CD4-positive, alpha-beta T cell treated with Interleukin-21 for 1 hour (primary cell): ENCODE data around the gene EHBP1.

ENCODE experiments used
- DNase-seq: peaks from one replicate; pipeline ENCODE4 v3.0.0-alpha.2; 2020

Gene EHBP1

DNA sequence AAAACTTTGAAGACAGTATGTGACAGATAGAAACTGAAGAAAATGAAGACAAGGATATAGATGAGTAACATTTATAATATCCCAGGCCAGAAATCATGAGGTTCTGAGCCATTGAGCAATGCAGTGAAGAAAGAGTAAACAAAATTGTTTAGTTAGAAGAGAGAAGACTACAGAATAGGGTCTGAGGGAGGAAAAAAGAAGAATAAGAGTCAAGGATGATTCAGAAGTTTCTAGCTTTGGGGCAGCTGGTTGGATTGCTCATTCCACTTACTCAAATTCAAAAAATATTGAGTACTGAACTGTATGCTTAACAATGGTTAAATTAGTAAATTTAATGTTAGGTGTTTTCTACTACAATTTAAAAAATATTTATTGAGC lies 190.1 kb downstream of the EHBP1 start:
- DNase-seq: no peak

DNA sequence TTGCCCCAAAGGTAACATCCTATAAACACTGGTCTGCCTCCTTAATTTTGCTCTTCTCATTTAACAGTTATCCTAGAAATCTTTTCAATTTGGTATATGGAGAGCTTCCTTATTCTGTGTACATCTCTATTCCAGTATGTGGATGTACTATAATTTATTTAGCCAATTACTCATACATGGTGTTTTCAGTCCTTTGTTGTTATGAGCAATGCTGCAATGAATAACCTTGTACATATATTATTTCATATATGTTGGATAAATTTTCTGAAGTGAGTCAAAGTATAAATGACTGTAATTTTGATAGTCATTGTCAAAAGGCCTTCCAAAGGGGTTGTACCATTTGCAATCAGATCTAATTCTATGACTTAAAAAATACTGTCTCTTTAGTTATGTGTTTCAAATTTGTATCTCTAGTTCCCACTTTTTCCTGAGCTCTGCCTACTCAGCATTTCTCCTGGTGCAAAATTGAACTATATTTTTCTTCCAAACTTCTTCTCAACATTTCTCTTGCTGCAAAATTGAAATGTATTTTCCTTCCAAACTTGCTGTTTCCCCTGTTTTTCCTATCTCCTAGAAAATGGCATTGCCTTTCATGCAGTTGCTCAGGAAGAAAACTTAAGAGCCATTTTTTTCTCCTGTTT lies 191.8 kb downstream of the EHBP1 start:
- no peak for DNase-seq

DNA sequence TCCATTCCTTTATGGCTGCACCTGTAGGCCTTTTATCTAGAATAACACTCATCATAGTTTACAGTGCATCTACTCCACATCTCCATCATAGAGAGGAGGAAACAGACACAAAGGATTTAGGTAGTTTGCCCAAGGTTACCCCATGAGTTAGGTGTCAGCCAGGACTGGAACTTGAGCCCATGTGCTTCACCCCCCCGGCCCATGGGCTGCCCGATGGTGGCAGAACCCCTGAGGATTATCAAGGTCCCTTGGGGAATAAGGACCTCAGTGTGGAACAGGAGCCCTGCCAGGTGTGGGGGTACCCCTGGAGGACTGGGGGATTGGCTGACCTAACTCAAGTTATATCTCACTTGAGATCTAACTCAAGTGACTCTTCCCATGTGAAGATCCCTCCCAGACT lies 198.8 kb downstream of the EHBP1 start:
- no peak for DNase-seq

DNA sequence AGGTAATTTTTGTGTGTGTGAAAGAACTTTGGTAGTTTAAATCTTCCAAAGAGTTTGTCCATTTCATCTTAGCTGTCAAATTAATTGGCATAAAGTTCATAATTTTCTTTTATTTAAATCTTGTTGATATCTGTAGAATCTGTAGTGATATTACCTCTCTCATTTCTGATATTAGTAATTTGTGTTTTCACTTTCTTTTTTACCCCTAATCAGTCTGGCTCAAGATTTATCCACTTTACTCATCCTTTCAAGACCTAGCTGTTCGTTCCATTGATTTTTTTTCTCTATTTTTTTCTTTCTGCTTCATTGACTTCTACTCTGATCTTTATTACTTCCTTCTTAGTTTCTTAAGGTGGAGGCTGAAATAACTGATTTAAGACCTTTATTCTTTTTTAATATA lies 202.6 kb downstream of the EHBP1 start:
- DNase-seq: no peak

DNA sequence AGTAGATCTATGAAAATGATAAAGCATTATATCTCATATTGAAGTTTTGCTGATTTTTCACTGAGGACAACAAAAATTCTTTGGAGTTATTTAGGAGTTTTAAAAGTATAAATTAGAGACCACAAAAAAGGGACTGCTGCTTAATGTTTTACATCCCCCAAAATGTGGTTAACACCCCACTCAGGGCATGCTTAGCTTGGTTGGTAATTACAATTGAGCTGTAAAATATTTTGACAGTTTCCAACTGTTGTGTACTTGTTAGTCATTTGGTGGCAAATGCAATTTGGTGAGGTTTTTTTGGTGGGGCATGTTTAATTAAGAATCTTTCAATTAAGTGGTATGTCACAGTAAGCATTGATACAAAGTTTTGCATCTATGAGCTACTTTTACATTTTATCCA lies 207.8 kb downstream of the EHBP1 start:
- DNase-seq: no peak

DNA sequence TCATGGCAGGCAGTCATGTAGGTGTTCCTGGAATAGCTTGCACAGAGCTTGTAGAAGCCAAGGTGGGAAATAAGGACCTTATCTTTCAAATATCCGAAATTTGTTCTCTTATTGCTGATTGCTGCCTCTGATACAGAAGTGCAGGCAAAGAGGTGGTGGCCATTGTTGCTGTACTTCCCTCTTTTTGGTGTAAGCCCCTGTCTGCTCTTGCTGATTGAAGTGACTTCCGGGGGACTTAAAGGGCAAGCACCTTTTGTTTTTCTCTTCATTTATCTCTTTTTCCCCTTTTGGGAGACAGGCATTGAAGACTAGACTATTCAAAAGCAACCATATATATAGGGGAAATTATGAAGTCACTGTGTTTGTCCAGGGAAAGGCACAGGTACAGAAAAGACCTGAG lies 213.5 kb downstream of the EHBP1 start:
- DNase-seq: no peak

DNA sequence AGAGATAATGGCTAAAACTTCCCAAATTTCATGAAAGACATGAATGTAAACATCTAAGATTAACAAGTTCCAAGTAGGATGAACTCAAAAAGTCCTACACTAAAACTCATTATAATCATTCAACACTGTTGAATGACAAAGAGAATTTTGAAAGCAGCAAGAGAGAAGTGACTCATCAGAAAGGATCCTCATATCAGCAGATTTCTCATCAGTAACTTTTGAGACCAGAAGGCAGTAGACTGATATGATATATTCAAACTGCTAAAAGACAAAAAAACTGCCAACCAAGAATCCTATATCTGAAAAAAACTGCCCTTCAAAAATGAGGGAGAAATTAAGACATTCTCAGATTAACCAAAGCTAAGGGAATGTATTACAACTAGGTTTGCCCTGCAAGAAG lies 214.6 kb downstream of the EHBP1 start:
- no peak for DNase-seq

DNA sequence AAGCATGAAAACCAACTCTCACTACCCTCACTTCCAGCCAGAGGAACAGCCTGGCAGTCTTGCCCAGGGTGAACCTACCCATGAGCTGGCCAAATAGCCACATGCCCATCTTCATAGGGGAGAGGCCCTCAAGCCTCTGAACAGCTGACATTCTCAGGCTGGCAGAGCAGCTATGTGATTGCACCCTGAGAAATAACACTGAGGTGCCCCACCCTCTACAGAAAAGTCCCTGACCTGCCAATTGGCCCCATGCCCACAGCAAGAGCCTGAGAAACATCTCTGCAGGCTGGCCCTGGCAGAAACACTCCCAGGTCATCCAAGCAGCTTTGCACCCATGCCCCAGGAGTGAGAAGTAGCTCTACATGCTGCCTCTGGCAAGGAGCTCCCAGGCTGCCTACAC lies 217.7 kb downstream of the EHBP1 start:
- DNase-seq: no peak

DNA sequence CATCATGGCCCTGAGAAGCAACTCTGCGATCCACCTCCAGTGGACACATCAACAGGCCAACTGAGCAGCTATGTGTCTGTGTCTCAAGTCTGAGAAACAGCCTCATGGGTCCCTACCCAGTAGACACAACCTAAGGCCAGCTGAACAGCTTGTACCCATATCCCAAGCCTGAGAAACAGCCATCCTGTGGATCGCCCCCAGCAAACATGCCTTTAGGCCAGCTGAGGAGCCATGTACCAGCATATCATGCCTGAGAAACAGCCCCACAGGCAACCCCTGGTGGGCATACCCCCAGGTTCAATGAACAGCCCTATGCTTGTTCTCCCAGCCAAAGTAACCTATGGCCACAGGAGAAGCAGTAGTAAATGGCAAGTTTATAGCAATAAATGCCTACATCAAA lies 218.4 kb downstream of the EHBP1 start:
- no peak for DNase-seq

DNA sequence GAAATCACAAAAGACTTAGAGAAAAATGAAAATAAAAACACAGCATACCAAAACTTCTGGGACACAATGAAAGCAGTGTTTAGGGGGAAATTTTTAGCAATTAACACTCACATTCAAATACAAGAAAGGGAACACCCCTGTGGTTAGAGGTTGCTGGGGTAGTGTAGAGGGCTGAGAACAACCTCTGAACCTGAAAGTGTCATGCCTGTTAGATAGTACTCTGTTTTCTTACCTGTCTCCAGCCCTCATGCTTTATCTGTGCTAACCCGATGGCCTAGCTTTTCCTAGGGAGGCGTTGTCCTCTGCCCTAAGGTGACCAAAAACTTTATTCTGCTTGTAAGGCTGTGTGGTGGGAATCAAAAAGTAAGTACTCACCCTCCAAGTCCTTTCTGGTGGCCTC lies 222.5 kb downstream of the EHBP1 start:
- no peak for DNase-seq

DNA sequence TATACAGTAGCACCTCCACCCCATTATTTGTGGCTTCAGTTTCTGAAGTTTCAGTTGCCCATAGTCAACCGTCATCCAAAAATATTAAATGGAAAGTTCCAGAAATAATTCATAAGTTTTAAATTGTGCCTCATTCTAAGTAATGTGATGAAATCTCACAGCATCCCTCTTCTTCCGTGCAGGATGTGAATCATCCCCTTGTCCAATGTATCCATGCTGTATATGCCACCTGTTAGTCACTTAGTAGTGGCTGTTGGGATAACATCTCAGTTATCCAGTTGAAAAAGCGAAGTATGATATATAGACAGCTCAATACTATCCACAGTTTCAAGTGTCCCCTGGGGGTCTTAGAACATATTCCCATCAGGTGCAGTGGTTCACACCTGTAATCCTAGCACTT lies 226.0 kb downstream of the EHBP1 start:
- no peak for DNase-seq

DNA sequence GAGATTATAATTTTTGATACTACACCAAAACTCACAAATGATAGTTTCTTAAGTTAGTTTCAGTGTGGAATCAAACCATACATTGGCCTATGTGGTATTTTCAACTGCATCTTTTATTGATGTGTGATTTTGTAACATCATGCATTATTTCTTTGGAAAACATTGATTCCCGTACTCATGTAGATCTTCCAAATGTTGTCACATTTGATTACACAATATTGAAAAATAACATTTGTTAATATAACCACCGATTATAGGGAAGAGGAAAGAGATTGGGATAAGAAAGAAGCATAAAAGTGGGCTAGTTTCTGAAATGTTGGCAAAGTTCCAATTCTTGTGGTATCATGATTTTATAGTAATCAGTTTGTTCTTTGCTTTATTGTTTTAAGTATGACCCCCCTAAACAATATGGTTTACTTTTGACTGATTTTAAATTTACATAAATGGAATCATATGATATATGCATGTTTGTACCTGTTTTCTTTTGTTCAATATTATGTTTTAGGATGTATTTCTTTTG lies 227.9 kb downstream of the EHBP1 start:
- no peak for DNase-seq

DNA sequence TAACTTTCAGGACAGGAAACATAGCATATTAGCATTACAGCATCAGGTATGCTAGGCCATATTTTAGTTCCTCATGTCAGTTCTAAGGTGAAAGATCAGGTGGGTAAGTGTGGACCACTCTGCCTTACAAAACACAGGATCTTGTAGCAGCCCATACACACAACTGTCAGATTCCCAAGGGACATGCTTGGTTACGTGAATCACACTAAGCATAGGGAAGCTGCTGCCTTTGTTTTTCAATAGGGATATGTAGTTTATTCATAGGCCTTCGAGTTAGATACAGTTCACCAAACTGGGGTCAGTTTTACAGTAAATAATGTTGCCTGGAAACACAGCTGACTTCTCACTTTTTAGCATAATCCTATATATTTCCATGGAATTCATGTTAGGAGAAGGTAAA lies 229.0 kb downstream of the EHBP1 start:
- DNase-seq: no peak

DNA sequence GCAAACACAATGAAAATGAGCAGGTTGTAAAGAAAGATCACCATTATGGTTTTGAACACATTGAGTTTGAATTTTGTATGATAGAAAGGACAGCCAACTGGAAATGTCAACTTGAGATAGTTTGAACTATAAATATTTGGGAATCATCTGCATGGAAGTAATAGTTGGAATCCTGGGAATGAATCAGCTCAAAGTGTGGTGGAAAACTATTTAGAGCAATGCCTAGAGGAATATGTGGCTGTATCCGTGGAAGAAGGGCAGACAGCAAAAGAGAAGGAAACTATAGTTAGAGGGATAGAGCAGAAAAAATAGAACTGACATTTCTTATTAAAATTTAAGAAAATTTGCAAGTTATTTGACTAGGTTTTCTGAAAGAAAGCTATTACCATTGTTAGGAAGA lies 232.6 kb downstream of the EHBP1 start:
- no peak for DNase-seq

DNA sequence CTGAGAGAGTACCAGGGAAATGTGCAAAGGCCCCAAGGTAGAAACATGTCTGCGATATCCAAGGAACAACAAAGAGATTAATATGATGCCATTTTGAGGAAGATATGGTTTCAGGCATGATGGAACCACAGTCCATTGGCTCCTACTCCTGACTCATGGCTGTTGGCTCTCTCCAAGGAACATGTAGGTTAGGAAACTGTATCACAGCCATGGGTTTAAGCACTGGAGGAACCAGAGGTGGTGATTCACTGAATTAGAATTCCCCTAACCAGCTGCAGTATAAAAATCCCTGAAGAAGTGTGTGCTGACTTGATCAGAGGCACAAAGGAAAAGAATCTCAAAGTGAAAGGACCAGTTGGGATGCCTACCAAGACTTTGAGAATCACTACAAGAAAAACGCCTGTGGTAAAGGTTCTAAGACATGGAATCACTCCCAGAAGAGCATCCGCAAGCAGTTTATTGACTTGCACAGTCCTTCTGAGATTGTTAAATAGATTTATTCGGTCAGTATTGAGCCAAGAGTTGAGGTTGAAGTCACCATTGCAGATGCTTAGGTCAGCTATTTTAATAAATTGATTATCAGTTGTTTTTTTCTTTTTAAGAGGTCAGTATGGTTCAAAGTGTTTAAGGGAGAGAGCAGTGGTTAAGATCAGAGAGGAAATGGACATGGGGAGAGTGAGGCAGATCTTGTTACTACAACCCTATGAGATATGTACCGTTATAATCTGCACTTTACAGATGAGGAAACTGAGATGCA lies 234.4 kb downstream of the EHBP1 start:
- no peak for DNase-seq

DNA sequence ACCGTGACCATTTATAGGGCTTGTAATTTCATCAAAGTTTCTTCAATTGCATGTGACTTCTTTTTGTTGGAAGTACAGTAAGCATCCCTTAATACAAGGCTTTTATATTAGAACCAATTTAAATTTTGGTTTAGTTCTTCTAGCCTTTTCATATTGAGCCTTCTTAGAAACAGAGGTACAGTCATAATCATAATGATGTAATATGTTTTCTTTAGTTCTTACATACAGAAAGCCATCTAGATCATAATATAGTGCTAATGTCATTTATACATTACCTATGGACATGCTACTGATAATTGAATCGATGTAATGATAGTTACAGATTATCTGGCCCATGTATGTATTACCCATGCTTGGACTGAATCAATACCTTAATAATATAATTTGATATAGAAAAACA lies 235.2 kb downstream of the EHBP1 start:
- DNase-seq: no peak

DNA sequence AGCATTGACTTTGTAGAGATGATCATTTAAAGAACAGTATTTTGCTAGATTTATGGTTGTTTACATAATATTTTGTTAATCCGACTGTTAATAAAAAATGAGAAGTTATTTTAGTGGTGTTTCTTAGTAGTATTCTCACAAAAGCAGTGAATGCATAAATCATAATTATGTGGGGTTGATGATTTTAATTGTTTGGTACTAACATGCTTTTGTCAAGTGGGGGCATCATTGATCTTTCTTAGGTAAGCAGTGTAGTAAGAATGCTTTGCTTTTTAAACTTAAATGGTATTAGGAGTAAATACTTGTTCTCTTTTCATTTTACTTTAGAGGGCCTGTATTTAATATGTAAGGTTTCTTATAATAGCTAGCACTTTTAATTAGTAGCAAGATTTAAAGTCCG lies 235.9 kb downstream of the EHBP1 start:
- DNase-seq: no peak

DNA sequence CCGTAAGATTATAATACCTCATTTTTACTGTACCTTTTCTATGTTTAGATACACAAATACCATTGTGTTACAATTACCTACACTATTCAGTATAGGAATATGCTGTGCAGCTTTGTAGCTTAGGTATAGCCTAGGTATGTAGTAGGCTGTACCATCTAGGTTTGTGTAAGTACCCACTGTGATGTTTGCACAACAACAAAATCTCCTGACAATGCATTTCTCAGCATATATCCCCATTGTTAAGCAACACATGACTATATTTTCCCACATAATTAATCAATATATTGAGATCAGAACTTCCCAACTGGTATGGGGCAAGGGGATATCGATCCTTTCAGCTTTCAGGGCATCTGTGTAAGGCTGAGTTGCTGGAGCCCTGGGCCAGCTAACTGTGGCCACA lies 238.8 kb downstream of the EHBP1 start:
- DNase-seq: no peak

DNA sequence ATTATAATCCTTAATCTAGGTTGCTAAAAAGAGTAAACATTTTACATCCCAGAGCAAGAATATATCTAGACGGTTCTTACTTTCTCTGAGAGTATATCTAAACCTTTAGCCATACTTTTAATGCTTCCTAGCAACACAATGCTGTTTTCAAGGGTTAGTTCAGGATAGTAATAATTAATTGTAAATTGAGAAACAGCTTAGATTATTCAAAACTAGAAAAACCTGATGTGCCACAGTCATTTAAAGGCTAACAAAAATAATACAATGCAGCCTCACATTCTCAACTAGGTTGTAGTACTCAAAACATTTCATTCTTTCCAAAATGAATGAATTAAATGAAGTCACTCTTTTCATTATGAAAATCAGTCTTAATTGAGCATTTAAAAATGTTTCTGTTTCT lies 241.9 kb downstream of the EHBP1 start:
- no peak for DNase-seq

DNA sequence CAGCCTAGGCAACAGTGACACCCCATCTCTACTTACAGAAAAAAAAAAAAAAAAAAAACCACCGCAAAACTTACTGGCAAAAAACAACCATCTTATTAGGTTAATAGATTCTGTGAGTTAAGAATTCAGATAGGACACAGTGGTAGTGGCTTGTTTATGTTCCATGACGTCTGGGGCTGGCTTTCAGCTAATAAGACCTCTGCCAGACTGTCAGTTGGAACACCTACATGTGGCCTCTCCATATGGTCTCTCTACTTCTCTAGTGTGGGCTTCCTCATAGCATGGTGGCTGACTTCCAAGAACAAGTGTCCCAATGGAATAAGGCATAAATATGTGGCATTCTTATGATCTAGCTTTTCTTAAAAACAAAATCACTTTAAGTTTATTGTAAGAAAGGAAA lies 251.1 kb downstream of the EHBP1 start:
- DNase-seq: no peak

DNA sequence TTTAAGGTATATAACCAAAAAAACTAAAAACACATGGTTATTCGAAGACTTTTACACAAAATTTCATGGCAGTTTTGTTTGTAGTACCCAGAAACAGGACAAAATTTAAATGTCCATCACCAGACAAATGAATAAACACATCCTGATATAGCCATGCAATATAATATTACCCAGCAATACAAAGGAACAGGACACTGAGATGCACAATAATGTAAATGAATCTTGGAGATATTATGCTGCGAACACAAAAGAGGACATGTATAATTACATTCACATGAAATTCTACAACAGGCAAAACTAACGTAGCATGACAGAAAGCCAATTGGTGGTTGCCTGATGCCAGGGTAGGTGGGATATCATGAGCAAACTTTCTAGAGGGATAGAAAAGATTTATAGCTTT lies 252.7 kb downstream of the EHBP1 start:
- no peak for DNase-seq

DNA sequence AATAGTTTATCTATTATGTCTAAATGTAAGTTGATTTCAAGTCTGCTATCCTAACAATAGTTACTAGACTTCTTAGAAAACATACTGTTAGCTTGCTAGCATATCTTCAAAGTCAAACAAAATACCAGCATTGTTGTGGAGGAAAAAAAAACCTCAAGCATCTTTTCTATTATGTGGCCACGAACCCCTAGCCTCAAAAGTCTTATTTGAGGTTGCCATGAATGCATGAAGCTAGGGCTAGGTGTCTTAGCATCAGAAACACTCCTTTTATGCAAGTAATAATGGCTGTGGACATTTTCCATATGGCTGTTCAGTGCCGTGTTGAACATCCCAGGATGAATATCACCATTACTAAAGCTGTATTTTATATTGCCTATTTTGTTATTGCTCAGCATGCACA lies 258.5 kb downstream of the EHBP1 start:
- no peak for DNase-seq

DNA sequence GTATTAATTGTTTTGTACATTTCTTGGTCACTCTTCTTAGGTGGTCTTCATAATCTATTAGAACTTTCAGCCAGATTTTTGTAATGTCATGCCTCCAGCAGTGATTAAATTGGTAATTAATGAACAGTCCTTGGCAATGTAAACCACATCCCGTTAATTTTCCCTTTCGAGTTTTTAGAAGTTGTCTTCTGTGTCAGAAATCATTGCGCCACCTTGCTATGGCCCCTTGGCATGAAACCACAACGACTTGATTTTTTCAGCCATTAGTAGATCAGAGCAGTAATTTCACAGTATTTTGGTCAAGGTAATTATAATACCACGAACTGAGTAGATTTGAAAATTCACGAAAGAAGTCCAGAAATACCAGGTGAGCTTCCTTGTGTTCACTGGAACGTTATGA lies 259.2 kb downstream of the EHBP1 start:
- DNase-seq: no peak

DNA sequence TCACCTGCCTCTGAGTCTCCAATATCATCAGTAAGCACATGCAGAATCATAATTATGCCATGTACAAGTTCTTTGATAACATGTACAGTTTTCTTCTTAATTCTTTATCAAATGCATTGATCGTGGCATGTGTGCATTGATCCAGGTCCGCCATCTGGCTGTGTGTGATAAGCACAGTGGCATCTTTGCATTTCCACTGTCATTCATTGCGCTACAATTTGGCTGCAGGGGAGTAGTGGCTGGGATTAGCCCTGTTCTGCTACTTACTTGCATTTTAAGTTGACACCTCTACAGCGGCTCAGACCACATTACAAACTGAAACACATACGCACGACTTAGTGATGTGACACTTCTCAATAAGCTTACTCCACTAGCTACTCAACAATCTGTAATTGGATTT lies 261.5 kb downstream of the EHBP1 start:
- DNase-seq: no peak

DNA sequence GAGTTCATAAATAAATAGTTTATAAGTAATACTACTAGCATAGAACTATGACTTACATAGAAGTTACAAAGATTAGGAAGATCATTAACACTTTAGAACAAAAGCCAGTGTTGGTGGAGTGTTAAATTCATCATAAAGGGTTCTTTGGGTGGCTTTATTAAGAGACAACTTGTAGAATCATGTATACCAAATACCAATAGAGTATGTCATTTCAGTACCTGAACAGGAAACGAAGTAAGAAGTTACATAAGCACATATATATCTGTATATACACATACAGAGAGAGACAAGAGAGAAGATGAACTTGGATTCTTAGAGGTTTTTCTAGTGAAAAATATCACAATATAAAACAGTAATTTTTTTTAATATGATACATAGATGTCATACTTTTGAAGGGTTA lies 262.7 kb downstream of the EHBP1 start:
- no peak for DNase-seq
